ENCODE measurements around the gene ACSF2. TPM values are rescaled to one million over a fixed set of nuclear protein-coding genes. Genes with fewer than 3 reads are reported as not detected.

ACSF2 gene
- polyA plus RNA-seq, 2 donors, result 13.5 to 22.6 TPM

- Histone ChIP-seq H3K36me3 (ENCODE audit: control insufficient read depth in 2 of 2, insufficient read depth in 2 of 2, low read length in 1 of 2) (no peaks in the 10 kb centered on the region), H3K9me3 (ENCODE audit: control insufficient read depth in 2 of 2, insufficient read depth in 1 of 2, low read depth in 1 of 2, low read length in 1 of 2) (no peaks in the 10 kb centered on the region), H3K4me3 (ENCODE audit: low read depth in 1 of 2, low read length in 2 of 2) (no peak overlapping the region), H3K27ac (ENCODE audit: low read depth in 2 of 2, low read length in 1 of 2) (no peak overlapping the region), H3K4me1 (ENCODE audit: control insufficient read depth in 2 of 2, insufficient read depth in 2 of 2, low read length in 1 of 2) (peaks cover 0 to 9% of the 10 kb centered on the region in 2 donors), H3K27me3 (ENCODE audit: control insufficient read depth in 1 of 2, insufficient read depth in 2 of 2, low read length in 2 of 2) (no peaks in the 10 kb centered on the region)
- 85 to 87% methylated on average over 8 of the region's 8 CpGs for WGBS, 2 donors
Measured at GRCh38 chr17:50492214-50492613, 66.2 kb downstream of the ACSF2 start.

- Histone ChIP-seq H3K36me3 (ENCODE audit: control insufficient read depth in 2 of 2, insufficient read depth in 2 of 2, low read length in 1 of 2) (no peaks in the 10 kb centered on the region), H3K4me1 (ENCODE audit: control insufficient read depth in 2 of 2, insufficient read depth in 2 of 2, low read length in 1 of 2) (no peaks in the 10 kb centered on the region), H3K4me3 (ENCODE audit: low read depth in 1 of 2, low read length in 2 of 2) (no peak overlapping the region), H3K27me3 (ENCODE audit: control insufficient read depth in 1 of 2, insufficient read depth in 2 of 2, low read length in 2 of 2) (no peaks in the 10 kb centered on the region), H3K9me3 (ENCODE audit: control insufficient read depth in 2 of 2, insufficient read depth in 1 of 2, low read depth in 1 of 2, low read length in 1 of 2) (no peaks in the 10 kb centered on the region), H3K27ac (ENCODE audit: low read depth in 2 of 2, low read length in 1 of 2) (no peak overlapping the region)
- WGBS, 2 donors, result 42 to 66% methylated on average over 3 of the region's 3 CpGs
Measured at GRCh38 chr17:50493744-50494143, 67.7 kb downstream of the ACSF2 start.

GRCh38 chr17:50495217-50495823 lies 69.3 kb downstream of the ACSF2 start:
- no peaks in the 10 kb centered on the region for H3K9me3 ChIP-seq (ENCODE audit: control insufficient read depth in 2 of 2, insufficient read depth in 1 of 2, low read depth in 1 of 2, low read length in 1 of 2)
- H3K36me3 ChIP-seq (ENCODE audit: control insufficient read depth in 2 of 2, insufficient read depth in 2 of 2, low read length in 1 of 2), result no peaks in the 10 kb centered on the region
- H3K27me3 ChIP-seq (ENCODE audit: control insufficient read depth in 1 of 2, insufficient read depth in 2 of 2, low read length in 2 of 2), result no peaks in the 10 kb centered on the region
- no peak overlapping the region for H3K27ac ChIP-seq (ENCODE audit: low read depth in 2 of 2, low read length in 1 of 2)
- WGBS, 2 donors, result 86 to 89% methylated on average over 8 of the region's 8 CpGs
- no peaks in the 10 kb centered on the region for H3K4me1 ChIP-seq (ENCODE audit: control insufficient read depth in 2 of 2, insufficient read depth in 2 of 2, low read length in 1 of 2)
- H3K4me3 ChIP-seq (ENCODE audit: low read depth in 1 of 2, low read length in 2 of 2), result no peak overlapping the region

GRCh38 chr17:50495918-50496317 lies 69.9 kb downstream of the ACSF2 start:
- Histone ChIP-seq H3K4me1 (ENCODE audit: control insufficient read depth in 2 of 2, insufficient read depth in 2 of 2, low read length in 1 of 2) (no peaks in the 10 kb centered on the region), H3K4me3 (ENCODE audit: low read depth in 1 of 2, low read length in 2 of 2) (no peak overlapping the region), H3K9me3 (ENCODE audit: control insufficient read depth in 2 of 2, insufficient read depth in 1 of 2, low read depth in 1 of 2, low read length in 1 of 2) (no peaks in the 10 kb centered on the region), H3K27me3 (ENCODE audit: control insufficient read depth in 1 of 2, insufficient read depth in 2 of 2, low read length in 2 of 2) (no peaks in the 10 kb centered on the region), H3K36me3 (ENCODE audit: control insufficient read depth in 2 of 2, insufficient read depth in 2 of 2, low read length in 1 of 2) (no peaks in the 10 kb centered on the region), H3K27ac (ENCODE audit: low read depth in 2 of 2, low read length in 1 of 2) (no peak overlapping the region)
- WGBS, 2 donors, result 91 to 94% methylated on average over 8 of the region's 8 CpGs

- no peaks in the 10 kb centered on the region for H3K27me3 ChIP-seq (ENCODE audit: control insufficient read depth in 1 of 2, insufficient read depth in 2 of 2, low read length in 2 of 2)
- H3K36me3 ChIP-seq (ENCODE audit: control insufficient read depth in 2 of 2, insufficient read depth in 2 of 2, low read length in 1 of 2), result no peaks in the 10 kb centered on the region
- WGBS, 2 donors, result 61% methylated on average over 7 of the region's 7 CpGs
- H3K27ac ChIP-seq (ENCODE audit: low read depth in 2 of 2, low read length in 1 of 2), result peak overlapping the region; percentile 28 to 73
- no peaks in the 10 kb centered on the region for H3K9me3 ChIP-seq (ENCODE audit: control insufficient read depth in 2 of 2, insufficient read depth in 1 of 2, low read depth in 1 of 2, low read length in 1 of 2)
- no peak overlapping the region for H3K4me3 ChIP-seq (ENCODE audit: low read depth in 1 of 2, low read length in 2 of 2)
- H3K4me1 ChIP-seq (ENCODE audit: control insufficient read depth in 2 of 2, insufficient read depth in 2 of 2, low read length in 1 of 2), result no peaks in the 10 kb centered on the region
Measured at GRCh38 chr17:50498021-50498874, 72.2 kb downstream of the ACSF2 start.

GRCh38 chr17:50499270-50499669 lies 73.3 kb downstream of the ACSF2 start:
- no peaks in the 10 kb centered on the region for H3K27me3 ChIP-seq (ENCODE audit: control insufficient read depth in 1 of 2, insufficient read depth in 2 of 2, low read length in 2 of 2)
- H3K4me1 ChIP-seq (ENCODE audit: control insufficient read depth in 2 of 2, insufficient read depth in 2 of 2, low read length in 1 of 2), result no peaks in the 10 kb centered on the region
- H3K4me3 ChIP-seq (ENCODE audit: low read depth in 1 of 2, low read length in 2 of 2), result no peak overlapping the region

GRCh38 chr17:50499721-50500120 lies 73.7 kb downstream of the ACSF2 start:
- whole genome bisulfite sequencing, 2 donors, result 97 to 98% methylated on average over 2 of the region's 2 CpGs
- H3K9me3 ChIP-seq (ENCODE audit: control insufficient read depth in 2 of 2, insufficient read depth in 1 of 2, low read depth in 1 of 2, low read length in 1 of 2), result no peaks in the 10 kb centered on the region
- H3K36me3 ChIP-seq (ENCODE audit: control insufficient read depth in 2 of 2, insufficient read depth in 2 of 2, low read length in 1 of 2), result no peaks in the 10 kb centered on the region
- H3K4me3 ChIP-seq (ENCODE audit: low read depth in 1 of 2, low read length in 2 of 2), result no peak overlapping the region
- H3K4me1 ChIP-seq (ENCODE audit: control insufficient read depth in 2 of 2, insufficient read depth in 2 of 2, low read length in 1 of 2), result no peaks in the 10 kb centered on the region
- H3K27ac ChIP-seq (ENCODE audit: low read depth in 2 of 2, low read length in 1 of 2), result no peak overlapping the region
- no peaks in the 10 kb centered on the region for H3K27me3 ChIP-seq (ENCODE audit: control insufficient read depth in 1 of 2, insufficient read depth in 2 of 2, low read length in 2 of 2)

More at GRCh38 chr17:50499270-50499669, 73.3 kb downstream of the ACSF2 start:
- no peaks in the 10 kb centered on the region for H3K36me3 ChIP-seq (ENCODE audit: control insufficient read depth in 2 of 2, insufficient read depth in 2 of 2, low read length in 1 of 2)
- no peaks in the 10 kb centered on the region for H3K9me3 ChIP-seq (ENCODE audit: control insufficient read depth in 2 of 2, insufficient read depth in 1 of 2, low read depth in 1 of 2, low read length in 1 of 2)
- no peak overlapping the region for H3K27ac ChIP-seq (ENCODE audit: low read depth in 2 of 2, low read length in 1 of 2)

- no peaks in the 10 kb centered on the region for H3K27me3 ChIP-seq (ENCODE audit: control insufficient read depth in 1 of 2, insufficient read depth in 2 of 2, low read length in 2 of 2)
- no peaks in the 10 kb centered on the region for H3K36me3 ChIP-seq (ENCODE audit: control insufficient read depth in 2 of 2, insufficient read depth in 2 of 2, low read length in 1 of 2)
- H3K4me3 ChIP-seq (ENCODE audit: low read depth in 1 of 2, low read length in 2 of 2), result no peak overlapping the region
- 29 to 37% methylated on average over 5 of the region's 5 CpGs for WGBS, 2 donors
- no peak overlapping the region for H3K27ac ChIP-seq (ENCODE audit: low read depth in 2 of 2, low read length in 1 of 2)
- peaks cover 0 to 3% of the 10 kb centered on the region in 2 donors for H3K4me1 ChIP-seq (ENCODE audit: control insufficient read depth in 2 of 2, insufficient read depth in 2 of 2, low read length in 1 of 2)
- H3K9me3 ChIP-seq (ENCODE audit: control insufficient read depth in 2 of 2, insufficient read depth in 1 of 2, low read depth in 1 of 2, low read length in 1 of 2), result no peaks in the 10 kb centered on the region
Measured at GRCh38 chr17:50501054-50501453, 75.0 kb downstream of the ACSF2 start.

- Histone ChIP-seq H3K36me3 (ENCODE audit: control insufficient read depth in 2 of 2, insufficient read depth in 2 of 2, low read length in 1 of 2) (no peaks in the 10 kb centered on the region), H3K9me3 (ENCODE audit: control insufficient read depth in 2 of 2, insufficient read depth in 1 of 2, low read depth in 1 of 2, low read length in 1 of 2) (no peaks in the 10 kb centered on the region)
- 83 to 88% methylated on average over 9 of the region's 9 CpGs for WGBS, 2 donors
Measured at GRCh38 chr17:50502301-50502990, 76.4 kb downstream of the ACSF2 start.

More at GRCh38 chr17:50502301-50502990, 76.4 kb downstream of the ACSF2 start:
- H3K27me3 ChIP-seq (ENCODE audit: control insufficient read depth in 1 of 2, insufficient read depth in 2 of 2, low read length in 2 of 2), result no peaks in the 10 kb centered on the region
- no peak overlapping the region for H3K27ac ChIP-seq (ENCODE audit: low read depth in 2 of 2, low read length in 1 of 2)
- peaks cover 0 to 3% of the 10 kb centered on the region in 2 donors for H3K4me1 ChIP-seq (ENCODE audit: control insufficient read depth in 2 of 2, insufficient read depth in 2 of 2, low read length in 1 of 2)
- H3K4me3 ChIP-seq (ENCODE audit: low read depth in 1 of 2, low read length in 2 of 2), result no peak overlapping the region
